ENCODE data around the gene SLC12A3.

DNA sequence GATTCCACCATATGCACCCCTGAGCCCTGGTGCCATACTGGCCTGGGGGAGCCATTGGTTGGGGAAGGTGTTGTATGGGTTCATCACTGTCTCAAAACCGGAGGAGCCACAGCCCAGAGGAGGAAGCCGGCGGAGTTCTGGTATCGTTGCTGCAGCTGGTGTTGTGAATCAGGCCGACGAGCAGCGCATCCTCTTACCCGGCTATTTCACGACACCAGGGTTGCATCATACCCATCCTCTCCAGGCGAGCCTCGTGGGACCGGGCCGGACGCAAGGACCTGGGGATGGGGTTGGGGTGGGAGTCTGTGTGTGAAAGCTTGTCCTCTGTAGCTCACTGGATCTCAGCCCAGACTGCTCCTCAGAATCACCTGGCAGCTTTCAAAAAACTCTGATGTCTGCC lies 6.6 kb upstream of the SLC12A3 start:
- TF ChIP-seq POLR2A (IDR thresholded peaks at IDR 0.05): no peak
- TF ChIP-seq, protein P1, sequence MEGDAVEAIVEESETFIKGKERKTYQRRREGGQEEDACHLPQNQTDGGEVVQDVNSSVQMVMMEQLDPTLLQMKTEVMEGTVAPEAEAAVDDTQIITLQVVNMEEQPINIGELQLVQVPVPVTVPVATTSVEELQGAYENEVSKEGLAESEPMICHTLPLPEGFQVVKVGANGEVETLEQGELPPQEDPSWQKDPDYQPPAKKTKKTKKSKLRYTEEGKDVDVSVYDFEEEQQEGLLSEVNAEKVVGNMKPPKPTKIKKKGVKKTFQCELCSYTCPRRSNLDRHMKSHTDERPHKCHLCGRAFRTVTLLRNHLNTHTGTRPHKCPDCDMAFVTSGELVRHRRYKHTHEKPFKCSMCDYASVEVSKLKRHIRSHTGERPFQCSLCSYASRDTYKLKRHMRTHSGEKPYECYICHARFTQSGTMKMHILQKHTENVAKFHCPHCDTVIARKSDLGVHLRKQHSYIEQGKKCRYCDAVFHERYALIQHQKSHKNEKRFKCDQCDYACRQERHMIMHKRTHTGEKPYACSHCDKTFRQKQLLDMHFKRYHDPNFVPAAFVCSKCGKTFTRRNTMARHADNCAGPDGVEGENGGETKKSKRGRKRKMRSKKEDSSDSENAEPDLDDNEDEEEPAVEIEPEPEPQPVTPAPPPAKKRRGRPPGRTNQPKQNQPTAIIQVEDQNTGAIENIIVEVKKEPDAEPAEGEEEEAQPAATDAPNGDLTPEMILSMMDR (IDR thresholded peaks at IDR 0.05): no peak
